ENCODE data around the gene RNU11.
"Not testable (repeated sequence)": the region's sequence is repeated elsewhere in the genome, so short reads cannot be mapped to it uniquely, and the experiment has no call there.

RNU11 gene

GRCh38 chr1:28663871-28664470 lies 15.6 kb downstream of the RNU11 start:
- TF ChIP-seq CTCF (IDR thresholded peaks at IDR 0.05; ENCODE audit: low read depth, low read length), result no peak
- DNase-seq (ENCODE audit: low read depth in 2 of 2), result no peak

GRCh38 chr1:28666806-28667205 lies 18.4 kb downstream of the RNU11 start:
- DNase-seq (ENCODE audit: low read depth in 2 of 2), result no peak
- H3K4me3 ChIP-seq (replicated peaks in 1 of 2; ENCODE audit: low read depth in 2 of 2, low read length in 2 of 2), result no peak overlapping the region
- TF ChIP-seq CTCF (IDR thresholded peaks at IDR 0.05; ENCODE audit: low read depth, low read length), result no peak

More at GRCh38 chr1:28663871-28664470, 15.6 kb downstream of the RNU11 start:
- no peak overlapping the region for H3K4me3 ChIP-seq (replicated peaks in 1 of 2; ENCODE audit: low read depth in 2 of 2, low read length in 2 of 2)

GRCh38 chr1:28668191-28668955 lies 20.0 kb downstream of the RNU11 start, which contains the start of gene GMEB1:
TSS of gene GMEB1 (plus strand) at chr1:28668784. CDS start at chr1:28683613, 14,829 bp downstream.
- H3K4me3 ChIP-seq (replicated peaks in 1 of 2; ENCODE audit: low read depth in 2 of 2, low read length in 2 of 2), result peak within 1 kb of the TSS; percentile 80
- TF ChIP-seq CTCF (IDR thresholded peaks at IDR 0.05; ENCODE audit: low read depth, low read length), result no peak
- DNase-seq (ENCODE audit: low read depth in 2 of 2), result peak; percentile 87 to 91

GRCh38 chr1:28668956-28669723 lies 20.7 kb downstream of the RNU11 start:
- H3K4me3 ChIP-seq (replicated peaks in 1 of 2; ENCODE audit: low read depth in 2 of 2, low read length in 2 of 2), result peak overlapping the region; percentile 80
- peak; percentile 48 to 79 for DNase-seq (ENCODE audit: low read depth in 2 of 2)
- no peak for TF ChIP-seq CTCF (IDR thresholded peaks at IDR 0.05; ENCODE audit: low read depth, low read length)

GRCh38 chr1:28671254-28671780 lies 22.9 kb downstream of the RNU11 start:
- TF ChIP-seq CTCF (IDR thresholded peaks at IDR 0.05; ENCODE audit: low read depth, low read length), result no peak
- no peak for DNase-seq (ENCODE audit: low read depth in 2 of 2)
- H3K4me3 ChIP-seq (replicated peaks in 1 of 2; ENCODE audit: low read depth in 2 of 2, low read length in 2 of 2), result no peak overlapping the region

GRCh38 chr1:28672971-28673370 lies 24.6 kb downstream of the RNU11 start:
- H3K4me3 ChIP-seq (replicated peaks in 1 of 2; ENCODE audit: low read depth in 2 of 2, low read length in 2 of 2); DNase-seq (ENCODE audit: low read depth in 2 of 2): not testable (repeated sequence)

GRCh38 chr1:28675924-28676257 lies 27.5 kb downstream of the RNU11 start:
- TF ChIP-seq CTCF (IDR thresholded peaks at IDR 0.05; ENCODE audit: low read depth, low read length), result no peak
- no peak for DNase-seq (ENCODE audit: low read depth in 2 of 2)
- H3K4me3 ChIP-seq (replicated peaks in 1 of 2; ENCODE audit: low read depth in 2 of 2, low read length in 2 of 2), result no peak overlapping the region
